Subcutaneous adipose tissue (tissue), 4 donors: ENCODE measurements around the gene WDR82. TPM values are rescaled to one million over a fixed set of nuclear protein-coding genes. Genes with fewer than 3 reads are reported as not detected.

Experiments used
- CTCF ChIP-seq: fragments of 450-650 bp; IDR thresholded peaks from one replicate; pipeline ENCODE4 v1.5.1; 2016; ENCODE audit warnings: low read depth, mild to moderate bottlenecking, control low read depth, antibody characterized with exemption, moderate library complexity
- total RNA-seq, 4 donors: library from RNA; depleted of rRNA; stranded (reverse); fragments of >200 nt; gene quantifications; one replicate each; pipeline ENCODE4 v1.1.0, GENCODE V29; 2016

Gene WDR82
- total RNA-seq, 4 donors from 2014 or later, result 48.3 to 56.5 (median 51.6) TPM

GRCh38 chr3:52297242-52298148, 19.0 kb upstream of the WDR82 start:
- no peak for TF ChIP-seq CTCF

- no peak for TF ChIP-seq CTCF
Observed at GRCh38 chr3:52295671-52296208, 17.3 kb upstream of the WDR82 start.

GRCh38 chr3:52294320-52295150, 16.1 kb upstream of the WDR82 start:
- no peak for TF ChIP-seq CTCF

- TF ChIP-seq CTCF, result no peak
Observed at GRCh38 chr3:52293491-52294319, 15.3 kb upstream of the WDR82 start.

GRCh38 chr3:52292247-52293065, 14.0 kb upstream of the WDR82 start:
- no peak for TF ChIP-seq CTCF

GRCh38 chr3:52291508-52292181, 13.2 kb upstream of the WDR82 start:
- no peak for TF ChIP-seq CTCF
